Astrocyte of the spinal cord (primary cell): ENCODE measurements around the gene KIF13A.

Experiments used
- DNase-seq: peaks from one replicate; pipeline ENCODE4 v3.0.0; 2011; ENCODE audit warnings: low read depth, low spot score
- H3K4me3 ChIP-seq: 2 replicates; pipeline ENCODE4 v1.5.1; 2011; ENCODE audit warnings: low read depth, mild to moderate bottlenecking, low read length, moderate library complexity
- in situ Hi-C: cut with HindIII; loops from 2 replicates; pipeline ENCODE4 v1.10.0; 2017; ENCODE audit warnings: low sequenced_read_pairs
- TF ChIP-seq, protein P1 (sequence below): IDR thresholded peaks from 2 replicates; pipeline ENCODE4 v1.5.1; 2012; ENCODE audit warnings: low read depth, mild to moderate bottlenecking, low read length, inconsistent platforms

The KIF13A gene

DNA sequence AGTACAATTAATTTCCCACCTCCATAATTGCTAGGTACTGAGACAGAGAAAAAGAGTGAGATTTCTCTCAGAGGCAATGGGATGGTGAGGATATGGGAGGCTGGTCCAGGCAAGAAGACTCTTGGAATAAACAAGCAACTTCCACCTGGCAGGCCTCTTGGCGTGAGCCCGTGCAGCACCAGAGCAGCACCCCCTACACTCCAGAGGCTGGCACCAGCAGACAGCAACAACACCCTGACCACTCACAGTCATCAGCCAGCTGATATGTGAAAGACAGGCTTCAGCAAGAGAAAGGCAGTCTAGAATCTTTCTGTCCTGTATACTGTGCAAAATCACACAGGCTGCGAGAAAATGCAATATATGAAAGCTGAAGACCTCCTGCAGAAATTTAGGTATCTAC lies 59.7 kb downstream of the KIF13A start:
- no peak for DNase-seq
- TF ChIP-seq, protein P1, sequence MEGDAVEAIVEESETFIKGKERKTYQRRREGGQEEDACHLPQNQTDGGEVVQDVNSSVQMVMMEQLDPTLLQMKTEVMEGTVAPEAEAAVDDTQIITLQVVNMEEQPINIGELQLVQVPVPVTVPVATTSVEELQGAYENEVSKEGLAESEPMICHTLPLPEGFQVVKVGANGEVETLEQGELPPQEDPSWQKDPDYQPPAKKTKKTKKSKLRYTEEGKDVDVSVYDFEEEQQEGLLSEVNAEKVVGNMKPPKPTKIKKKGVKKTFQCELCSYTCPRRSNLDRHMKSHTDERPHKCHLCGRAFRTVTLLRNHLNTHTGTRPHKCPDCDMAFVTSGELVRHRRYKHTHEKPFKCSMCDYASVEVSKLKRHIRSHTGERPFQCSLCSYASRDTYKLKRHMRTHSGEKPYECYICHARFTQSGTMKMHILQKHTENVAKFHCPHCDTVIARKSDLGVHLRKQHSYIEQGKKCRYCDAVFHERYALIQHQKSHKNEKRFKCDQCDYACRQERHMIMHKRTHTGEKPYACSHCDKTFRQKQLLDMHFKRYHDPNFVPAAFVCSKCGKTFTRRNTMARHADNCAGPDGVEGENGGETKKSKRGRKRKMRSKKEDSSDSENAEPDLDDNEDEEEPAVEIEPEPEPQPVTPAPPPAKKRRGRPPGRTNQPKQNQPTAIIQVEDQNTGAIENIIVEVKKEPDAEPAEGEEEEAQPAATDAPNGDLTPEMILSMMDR: no peak
- no peak overlapping the region for H3K4me3 ChIP-seq
- in situ Hi-C loops: no loop called here

DNA sequence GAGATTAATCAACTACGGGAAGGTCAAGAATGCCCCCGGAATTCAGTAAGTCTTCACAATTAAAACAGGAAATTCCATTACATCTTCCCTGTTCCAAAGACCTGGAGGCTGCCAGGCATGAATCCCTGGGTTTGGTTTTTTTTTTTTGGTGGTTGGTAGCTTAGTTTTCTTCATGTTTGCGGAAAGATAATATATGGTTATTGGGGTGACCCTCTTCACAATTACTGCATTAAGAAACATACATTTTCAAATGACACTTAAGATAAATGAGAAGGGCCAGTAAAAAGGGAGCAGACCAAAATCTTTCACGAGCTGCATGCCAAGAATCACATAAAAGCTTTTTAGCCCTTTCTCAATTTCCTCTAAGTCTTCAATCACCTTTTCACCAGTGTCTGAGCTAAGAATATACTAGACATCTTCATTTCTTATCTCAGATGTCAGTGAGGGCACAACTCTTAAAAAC lies 64.0 kb downstream of the KIF13A start:
- in situ Hi-C loops: no loop called here
- no peak overlapping the region for H3K4me3 ChIP-seq
- no peak for DNase-seq
- TF ChIP-seq, protein P1: no peak

DNA sequence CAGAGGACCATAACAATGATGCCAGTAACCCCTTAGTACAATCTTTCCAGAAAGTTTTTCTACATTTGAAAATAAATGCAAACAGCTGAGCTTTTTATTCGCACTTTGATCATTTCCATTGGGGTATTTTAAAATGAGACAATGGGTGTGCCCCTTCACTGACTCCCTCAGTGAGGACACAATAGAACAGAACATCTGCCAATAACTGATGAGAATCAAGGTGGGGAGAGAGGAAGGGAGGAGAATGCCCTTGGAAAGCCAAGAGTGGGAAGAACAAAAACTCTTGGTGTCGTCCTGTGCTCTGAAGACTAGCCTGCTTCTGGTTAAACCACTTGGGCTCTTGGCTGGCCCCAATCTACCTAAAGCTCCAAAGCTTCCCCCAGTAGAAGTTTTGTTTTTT lies 66.0 kb downstream of the KIF13A start:
- no peak for DNase-seq
- H3K4me3 ChIP-seq: no peak overlapping the region
- TF ChIP-seq, protein P1: no peak
- in situ Hi-C loops: no loop called here

DNA sequence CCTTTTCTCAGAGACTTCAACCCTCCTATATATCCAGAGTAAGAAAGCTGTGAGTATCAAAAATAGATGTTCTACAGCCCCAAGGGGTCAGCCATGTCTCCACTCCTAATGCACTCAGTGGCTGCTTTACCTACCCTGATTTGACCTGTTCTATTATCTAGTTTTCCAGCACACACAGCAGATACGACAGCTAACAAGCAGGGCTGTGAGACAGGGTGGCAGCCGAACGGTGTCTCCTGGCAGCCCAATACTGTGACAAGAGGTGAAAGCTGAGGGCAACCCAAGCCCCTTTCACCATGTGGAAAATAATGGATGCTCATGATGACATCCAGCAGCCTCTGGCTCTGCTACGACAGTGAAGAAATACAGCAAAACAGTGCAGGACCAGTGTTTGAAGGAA lies 67.9 kb downstream of the KIF13A start:
- in situ Hi-C loops: no loop called here

DNA sequence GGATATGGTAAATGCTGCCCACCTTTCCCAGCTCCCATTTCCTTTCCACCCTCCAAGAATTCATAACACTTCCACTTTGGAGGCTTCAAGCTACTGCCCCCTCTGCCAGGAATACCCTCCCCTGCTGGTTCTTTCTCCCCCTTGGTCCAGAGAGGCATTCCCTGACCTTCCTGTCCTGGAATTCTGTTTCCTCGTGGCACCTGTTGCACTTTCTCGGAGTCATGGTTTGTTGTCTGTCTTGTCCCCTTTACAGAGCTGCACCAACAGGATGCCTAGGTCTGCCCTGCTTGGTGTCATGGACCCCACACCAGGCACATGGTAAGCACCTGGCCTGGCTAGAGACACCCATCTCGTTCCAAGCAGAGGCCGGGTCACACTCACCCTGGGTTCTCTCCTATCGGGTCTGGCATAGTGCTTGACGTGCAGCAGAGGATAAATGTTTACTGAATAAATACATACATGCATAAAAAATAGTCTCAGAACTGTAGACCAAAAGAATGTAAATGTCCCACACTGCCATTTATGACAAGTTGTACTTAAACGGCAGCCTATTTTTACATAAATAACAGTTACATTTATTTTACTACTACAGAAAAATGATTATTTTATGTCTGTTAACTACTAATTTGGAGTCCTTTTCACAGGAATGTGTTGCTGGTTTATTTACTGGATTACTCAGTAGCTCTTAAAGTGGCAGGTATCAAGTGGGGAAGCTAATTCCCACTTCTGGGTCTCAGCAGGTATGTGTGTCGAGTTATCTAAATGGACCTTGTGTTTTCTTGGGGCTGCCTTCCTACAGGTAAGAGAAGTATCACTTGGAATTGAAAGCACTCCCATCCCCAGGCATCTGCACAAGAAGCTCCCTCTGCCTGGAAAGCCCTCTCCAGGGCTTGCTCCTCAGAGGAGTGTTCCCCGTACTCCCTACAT lies 69.3 kb downstream of the KIF13A start:
- in situ Hi-C loops: no loop called here
- DNase-seq: no peak
- TF ChIP-seq, protein P1: no peak
- no peak overlapping the region for H3K4me3 ChIP-seq

More for the DNA sequence above, 67.9 kb downstream of the KIF13A start:
- H3K4me3 ChIP-seq: no peak overlapping the region
- DNase-seq: no peak
- TF ChIP-seq, protein P1: no peak

DNA sequence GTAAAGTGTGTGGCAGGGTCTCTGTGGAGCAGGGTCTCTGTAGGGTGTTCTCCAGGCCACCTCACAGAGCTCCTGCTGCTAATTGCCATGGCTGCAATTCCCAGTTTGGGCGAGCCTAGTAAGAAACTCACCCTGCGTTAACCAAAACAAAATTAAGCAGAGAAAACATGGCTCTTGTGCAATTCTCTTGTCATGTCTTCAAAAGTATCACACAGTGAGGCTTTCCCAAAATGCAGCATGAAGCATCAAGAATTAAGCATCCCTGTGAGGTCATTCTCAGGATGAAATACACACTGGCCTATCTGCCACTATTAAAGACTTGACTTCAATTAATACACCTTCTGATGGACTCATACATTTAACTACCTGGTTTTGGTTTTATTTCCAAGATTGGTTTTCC lies 72.8 kb downstream of the KIF13A start:
- in situ Hi-C loops: no loop called here
- H3K4me3 ChIP-seq: no peak overlapping the region
- TF ChIP-seq, protein P1: no peak
- no peak for DNase-seq
